NCI-H1417 (cell line): Measurements from ENCODE around the gene NEIL1.

Source experiments
- DNase-seq, 3 experiments: peaks; one replicate each; lab custom pipeline; 2025; lab: John Stamatoyannopoulos, UW

Gene NEIL1

DNA sequence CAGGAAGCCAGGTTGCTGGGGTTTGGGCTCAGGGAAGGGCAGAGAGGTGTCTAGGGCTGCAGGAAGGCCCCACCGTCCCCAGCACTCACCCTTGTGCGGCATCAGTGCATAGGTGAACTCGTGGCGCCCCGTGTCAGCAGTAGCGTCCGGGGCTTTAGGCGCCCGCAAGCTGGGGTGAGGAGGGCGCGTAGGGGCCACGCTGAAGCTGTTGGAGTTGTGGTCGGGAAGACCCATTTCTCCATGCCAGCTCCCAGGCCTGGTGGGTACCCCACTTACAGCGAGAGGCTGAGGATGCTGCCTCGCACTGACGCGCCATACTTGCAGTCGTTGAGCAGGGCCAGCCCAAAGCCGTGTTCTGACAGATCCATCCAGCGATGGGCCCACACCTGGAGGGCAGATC, 9.7 kb downstream of the NEIL1 start:
- no peak for DNase-seq

DNA sequence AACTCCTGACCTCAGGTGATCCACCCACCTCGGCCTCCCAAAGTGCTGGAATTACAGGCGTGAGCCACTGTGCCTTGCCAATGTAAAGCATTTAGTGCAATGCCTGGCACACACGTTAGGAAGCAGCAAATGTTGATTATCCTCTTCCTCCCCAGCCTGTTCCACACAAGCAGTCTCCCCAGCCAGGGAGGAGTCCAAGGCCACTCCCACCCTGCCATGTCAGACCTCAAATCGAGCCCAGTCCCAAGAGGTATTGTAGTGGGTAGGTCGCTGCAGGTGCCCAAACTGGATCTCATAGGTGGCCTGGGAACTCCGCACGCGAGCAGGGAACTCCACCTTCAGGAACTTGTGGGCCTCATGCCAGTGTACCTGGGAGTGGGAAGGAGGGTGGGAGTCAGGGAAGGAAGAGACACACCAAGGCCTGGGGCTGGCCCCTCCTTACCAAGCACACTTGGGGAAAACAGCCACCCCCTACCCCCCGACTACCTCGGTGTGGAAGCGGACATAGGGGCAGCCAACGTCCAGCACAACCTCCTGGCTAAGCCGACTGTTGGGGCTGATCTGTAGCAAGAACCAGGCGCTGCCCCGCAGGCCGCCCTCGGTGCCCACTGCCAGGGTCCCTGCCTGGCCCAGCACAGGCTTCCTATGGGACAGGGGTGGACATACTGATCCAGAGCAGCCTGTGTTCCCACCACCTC, 11.3 kb downstream of the NEIL1 start:
- DNase-seq: no peak

DNA sequence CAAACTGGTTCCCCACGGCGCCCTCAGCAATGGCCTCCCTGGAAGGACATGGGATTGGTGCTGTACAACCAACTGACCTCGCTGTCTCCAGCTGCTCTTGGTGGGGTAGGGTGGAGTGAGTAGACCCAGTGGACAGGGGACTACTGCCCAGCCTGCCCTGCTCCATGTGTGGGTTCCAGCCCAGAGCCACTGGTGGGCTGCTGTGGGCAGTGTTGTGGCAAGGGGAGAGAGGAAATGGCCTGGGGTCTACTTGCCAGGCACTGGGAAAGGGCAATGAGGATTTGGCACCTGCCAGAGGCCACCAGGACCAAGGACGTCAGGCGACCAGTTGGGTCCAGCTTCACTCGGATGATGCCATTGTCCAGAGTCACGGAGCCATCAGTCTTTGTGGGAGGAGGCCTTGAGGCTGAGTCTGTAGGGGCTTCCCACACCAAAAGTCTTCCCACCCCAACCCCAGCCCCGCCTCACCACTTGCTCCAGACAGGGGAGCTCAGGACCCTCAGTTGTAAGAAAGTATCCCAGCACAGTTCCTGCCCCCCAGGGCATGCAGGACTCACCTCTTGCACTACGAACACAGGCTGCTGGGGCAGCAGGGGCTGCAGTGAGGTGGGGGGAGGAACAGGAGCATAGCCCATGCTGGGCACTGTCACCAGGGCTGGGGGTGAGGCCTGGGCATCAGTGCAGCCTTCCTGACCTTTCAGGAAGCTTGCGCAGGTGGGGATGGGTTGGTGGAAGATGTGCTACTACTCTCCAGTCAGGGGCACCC, 12.1 kb downstream of the NEIL1 start:
- DNase-seq: no peak

DNA sequence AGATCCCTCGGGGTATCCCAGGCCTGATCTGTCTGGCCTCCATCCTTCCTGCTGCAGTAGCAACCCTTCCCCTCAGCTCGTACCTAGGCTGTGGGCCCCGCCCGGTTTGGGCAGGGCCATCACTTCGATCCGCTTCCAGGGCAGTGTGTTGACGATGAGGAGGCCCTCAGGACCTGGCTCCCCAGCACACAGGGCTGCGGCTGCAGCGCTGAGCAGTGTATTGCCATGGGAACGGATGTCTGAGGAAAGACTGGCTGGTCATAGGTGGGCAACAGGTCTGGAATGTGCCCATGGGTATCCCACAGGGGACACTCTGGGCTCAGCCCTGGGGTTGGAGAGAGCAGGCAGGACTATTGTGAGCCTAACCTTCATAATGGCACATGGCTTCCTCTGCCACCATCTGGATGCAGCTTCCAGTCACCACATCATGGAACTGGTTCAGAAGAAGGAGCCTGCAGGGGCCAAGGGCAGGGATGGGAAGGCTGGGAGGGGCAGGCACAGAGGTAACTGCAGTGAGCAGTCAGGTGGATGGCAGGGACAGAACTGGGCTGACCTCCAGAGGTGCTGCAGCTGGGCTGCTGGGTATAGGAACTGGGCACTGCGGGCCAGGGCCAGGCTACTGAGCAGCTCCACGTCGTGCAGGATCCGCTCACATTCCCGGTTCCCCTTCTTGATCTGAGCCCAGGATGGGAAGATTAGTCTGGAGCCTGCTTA, 12.9 kb downstream of the NEIL1 start:
- no peak for DNase-seq

DNA sequence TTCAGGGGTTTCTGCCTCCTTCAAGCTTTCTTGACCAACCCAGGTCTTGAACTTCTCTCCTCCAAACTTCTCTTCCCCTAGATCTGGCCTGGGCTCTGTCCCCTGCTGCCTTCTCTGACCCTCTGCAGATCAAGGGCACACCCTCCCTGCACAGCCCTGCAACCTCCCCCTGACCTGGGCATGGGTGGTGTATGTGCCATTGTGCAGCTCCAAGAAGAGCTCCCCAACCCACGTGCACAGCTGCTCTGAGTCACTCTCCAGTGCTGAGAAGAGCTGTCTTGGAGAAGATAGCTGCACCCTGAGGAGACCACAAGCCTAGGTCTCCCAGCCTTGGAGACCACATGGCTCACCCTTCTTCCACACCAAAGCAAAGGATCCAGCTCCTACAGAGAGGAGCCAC, 13.6 kb downstream of the NEIL1 start:
- no peak for DNase-seq

DNA sequence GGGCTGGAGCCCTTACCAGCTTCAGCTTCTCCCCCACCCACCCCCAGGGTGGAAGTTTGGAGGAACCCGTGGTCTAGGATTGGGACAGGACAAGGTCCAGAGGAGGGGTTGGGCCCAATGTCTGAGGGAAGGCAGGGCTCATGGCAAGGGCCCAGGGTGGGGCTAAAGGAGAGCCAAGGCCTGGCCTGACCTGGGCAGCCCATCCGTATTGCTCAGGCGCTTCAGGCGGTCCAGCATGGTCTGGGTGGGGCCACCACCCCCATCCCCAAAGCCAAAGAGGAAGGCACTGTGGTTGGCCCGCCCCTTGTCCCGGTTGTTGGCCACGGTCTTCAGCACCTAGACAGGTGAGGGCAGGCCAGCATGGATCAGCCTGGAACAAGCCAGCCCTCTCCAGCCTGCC, 14.0 kb downstream of the NEIL1 start:
- no peak for DNase-seq

DNA sequence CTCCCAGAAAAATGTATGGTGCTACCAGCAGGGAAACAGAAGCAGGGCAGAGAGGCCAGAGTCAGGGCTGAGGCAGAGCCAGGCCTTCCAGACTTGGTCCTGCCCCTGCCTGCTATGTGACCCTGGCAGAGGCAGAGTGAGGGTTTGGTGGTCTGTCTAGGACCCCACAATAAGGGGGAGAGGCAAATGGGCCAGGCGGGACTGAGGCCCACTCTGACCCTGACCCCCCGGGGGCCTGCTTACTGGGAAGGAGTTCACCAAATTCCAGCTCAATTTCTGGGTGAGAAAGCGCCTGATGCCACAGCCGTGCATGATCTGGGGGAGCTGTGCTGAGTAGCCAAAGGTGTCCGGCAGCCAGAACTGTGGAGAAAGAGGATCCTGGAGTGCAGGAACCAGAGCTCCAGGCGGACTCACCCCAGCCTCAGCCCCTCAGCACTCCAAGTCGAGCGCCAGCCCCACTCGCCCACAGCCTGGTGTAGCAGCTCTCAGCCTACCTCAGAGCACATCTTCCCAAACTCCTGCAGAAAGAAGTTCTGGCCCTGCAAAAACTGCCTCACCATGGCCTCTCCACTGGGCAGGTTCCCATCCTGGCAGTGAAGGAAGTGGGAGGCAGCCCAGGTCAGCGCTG, 14.6 kb downstream of the NEIL1 start:
- no peak for DNase-seq

DNA sequence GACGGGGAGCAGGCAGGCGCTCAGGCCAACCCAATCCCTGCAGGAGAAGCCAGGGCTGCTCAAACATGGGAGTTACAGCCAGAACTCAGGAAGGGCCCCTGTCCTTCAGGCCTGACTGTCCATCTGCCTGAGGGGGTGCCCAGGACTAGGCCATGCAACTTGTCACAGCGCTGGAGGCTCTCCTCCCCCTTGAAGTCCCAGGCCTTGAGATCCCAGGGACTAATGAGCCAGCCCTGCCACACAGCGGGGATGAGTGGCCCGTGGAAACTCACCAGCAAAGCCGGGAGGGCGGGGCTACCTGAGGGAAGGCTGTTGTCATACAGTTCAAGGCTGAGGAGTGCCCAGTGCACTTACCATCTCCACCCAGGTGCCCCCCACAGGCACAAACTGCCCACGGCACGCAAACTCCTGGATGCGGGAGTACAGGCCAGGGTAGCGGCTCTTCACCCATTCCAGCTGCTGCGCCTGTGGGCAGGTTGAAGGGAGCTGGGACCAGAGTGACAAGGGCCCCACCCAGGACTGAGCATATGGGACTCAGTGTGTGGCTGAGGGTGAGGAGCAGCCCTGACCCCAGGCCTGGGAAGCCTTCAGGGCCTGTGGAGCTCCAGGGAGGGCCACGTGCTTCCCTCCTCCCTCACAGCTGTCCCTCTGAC, 15.3 kb downstream of the NEIL1 start:
- no peak for DNase-seq

DNA sequence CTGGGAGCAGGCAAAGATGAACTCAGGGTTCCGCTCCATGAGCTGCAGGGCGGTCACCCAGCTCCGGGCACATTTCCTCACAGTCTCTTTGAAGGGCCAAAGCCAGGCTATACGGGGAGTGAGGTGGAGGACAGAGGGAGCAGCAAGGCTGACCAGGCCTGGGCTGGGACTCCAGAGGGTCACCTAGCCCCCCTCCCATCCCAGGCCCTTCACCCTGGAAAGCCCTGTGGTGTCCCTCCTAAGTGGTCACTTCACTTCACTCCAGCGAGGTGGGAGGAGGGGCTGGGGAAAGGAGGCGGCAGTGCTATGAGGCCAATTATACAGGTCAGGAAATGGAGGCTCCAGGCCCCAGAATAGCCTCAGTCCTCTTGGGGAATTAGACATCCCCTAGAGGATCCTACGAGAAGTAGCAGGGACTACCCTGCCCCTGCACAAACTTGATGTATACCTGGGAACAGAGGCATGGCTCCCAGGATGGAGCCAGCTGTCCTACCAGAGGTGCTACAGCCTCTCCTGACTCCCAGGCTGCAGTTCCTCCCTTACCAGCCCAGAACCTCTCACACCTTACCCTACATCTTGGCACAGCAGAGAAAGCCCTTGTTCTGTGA, 15.9 kb downstream of the NEIL1 start:
- no peak for DNase-seq

DNA sequence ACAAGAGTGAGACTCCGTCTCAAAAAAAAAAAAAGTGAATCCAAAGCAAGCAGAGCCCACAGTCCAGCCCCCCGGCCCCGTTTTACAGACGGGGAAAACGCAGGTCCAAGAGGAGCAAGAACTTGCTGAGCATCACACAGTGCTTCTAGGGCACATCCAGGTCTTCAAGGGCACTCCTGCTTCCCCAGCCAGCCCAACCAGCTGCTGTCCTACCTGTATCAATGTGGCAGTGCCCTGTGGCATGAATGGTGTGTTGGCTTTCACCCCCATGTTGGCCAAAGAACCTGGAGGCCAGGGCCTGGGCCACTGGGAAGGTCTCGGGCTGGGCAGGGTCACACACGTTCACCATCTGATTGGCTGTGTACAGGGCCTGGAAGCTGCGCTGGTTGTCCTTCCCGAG, 16.9 kb downstream of the NEIL1 start:
- no peak for DNase-seq

DNA sequence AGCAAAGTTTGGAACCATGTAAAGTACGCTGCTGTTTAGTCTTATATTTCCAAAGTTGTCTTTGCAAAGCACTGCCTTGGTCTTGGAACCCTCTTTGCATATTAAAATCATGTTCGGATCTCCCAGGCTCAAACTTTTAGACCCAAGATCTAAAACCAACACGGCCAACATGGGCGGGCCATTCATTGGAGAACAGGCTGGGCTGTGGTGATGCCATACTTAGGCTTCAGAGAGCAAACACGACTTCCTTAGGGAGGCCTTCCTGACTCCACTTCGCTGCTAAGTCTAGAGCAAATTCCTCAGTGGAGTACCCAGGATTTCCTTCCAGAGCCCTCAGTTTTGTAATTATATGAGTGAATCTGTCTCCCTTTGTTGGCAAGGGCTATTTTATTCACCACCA, 18.0 kb downstream of the NEIL1 start:
- no peak for DNase-seq

DNA sequence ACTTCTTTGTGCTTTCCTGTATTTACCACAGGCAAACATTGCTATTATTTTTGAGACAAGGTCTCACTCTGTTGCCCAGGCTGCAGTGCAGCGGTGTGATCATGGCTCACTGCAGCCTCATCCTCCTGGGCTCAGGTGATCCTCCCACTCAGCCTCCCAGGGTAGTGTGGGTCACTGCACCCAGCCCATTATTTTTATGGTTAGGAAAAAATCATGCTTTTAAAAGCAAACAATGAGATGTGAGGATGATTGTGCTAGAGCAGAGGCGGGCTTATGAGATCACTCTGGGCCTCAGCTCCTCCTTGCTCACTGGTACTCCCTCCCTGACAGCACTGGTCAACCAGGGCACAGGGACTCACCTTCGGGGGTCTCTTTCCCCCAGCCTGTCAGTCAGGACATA, 19.3 kb downstream of the NEIL1 start:
- DNase-seq: no peak

DNA sequence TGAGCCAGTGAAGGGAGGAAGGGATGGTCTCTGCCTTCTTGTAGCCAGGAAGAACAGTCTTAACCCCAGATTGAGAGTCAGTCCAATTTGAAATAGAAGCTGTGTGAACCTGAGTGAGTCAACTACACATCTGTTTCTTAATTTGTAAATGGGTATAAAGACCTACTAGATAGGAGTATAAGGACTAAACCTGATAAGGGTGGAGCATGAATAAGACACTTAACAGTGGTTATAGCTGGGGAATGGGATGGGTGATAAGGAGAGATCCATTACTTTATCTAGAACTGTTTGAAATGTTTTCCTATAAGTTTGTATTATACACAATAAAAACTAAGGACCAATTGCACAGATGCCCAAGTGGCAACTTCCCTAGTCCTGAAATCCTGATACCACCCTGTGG, 20.2 kb downstream of the NEIL1 start:
- no peak for DNase-seq

DNA sequence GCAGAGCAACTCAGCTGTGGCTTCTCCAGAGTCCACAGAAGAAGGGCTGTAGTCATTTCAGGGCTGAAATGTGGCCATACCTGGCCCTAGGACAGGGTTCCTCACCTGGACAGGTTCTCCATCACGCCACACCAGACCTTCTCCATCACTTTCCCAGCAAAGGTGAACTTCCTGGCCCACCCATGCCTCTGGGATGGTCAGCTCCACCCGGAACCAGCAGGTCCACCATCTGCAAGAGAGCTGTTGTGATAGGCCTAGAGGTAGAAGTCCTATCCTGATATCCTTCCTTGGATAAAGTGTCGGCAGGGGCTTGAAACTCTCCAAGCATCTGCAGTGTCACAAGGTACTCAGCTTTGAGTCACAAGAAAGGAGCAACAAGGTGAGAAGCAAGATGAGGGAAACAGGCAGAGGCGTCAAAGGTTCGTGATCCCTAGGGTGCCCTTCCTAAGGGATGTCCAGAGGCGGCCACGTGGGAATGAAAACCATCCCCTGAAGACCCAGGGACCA, 20.6 kb downstream of the NEIL1 start:
- DNase-seq: no peak

DNA sequence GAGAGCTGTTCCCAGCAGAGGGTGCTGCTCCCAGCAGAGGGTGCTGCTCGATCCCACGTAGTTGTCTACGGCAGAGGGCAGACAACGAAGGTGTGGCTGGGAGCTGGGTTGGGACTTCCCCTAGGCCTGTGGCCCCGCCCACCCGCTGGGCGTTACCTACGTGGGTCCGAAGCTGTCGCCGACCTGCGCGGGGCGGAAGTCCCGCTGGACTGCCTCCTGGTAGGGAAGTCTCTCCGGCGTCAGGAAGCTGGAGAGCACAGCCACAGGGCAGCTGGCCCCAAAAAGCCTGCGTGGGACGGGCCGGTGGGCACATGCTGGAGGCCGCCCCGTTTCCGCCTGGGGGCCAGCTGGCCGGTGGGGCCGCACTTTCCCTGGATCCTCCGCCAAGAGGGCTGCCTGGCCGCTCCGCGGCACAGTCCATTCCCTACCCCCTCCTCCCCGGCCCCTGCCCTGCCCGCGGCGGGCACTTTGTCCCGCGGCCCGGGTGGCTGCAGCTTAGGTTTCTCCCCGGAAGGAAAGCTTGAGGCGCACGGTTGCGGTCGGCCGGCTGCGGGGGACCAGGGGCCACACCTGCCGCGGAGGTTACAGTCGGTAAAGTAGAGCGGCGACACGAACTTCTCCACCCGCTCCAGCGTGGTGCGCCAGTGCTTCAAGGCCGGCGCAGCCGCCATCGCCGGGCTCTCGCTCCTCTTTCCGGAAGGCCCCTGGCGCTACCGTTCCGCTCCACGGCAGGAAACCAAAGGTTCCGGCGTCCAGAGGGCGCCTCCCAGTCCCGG, 21.3 kb downstream of the NEIL1 start, which contains the start of gene MAN2C1:
TSS of gene MAN2C1 (minus strand) at position 695 of the 776 bp plus-strand sequence. CDS start at position 671, 24 bp downstream.
- peak; percentile 91 to 98 (median 97) for DNase-seq

DNA sequence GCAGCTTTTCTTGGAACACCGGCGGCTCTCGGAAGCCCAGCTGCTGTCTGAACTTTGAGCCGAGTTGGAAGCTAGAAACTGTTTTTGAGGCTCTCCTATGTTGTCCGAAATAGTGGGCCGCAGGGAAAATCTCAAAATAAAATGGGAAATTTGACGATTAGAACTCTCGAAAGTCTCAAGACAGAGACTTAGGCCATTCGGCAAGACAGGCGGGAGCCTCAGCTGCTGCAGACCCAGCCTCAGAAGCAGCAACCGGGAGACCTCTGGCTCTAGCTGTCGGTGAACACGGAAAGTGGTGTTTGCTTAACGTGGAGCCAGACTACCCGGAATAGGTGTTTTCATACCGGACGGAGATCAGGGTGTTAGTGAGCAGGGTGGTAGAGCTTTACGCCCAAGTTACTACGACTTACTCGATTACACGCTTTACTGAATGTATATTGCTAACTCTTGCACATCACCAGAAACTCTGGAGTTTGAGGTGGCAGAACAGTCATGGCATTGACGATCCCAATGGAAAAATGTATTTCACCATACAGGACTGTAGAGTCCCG, 21.9 kb downstream of the NEIL1 start:
- no peak for DNase-seq

DNA sequence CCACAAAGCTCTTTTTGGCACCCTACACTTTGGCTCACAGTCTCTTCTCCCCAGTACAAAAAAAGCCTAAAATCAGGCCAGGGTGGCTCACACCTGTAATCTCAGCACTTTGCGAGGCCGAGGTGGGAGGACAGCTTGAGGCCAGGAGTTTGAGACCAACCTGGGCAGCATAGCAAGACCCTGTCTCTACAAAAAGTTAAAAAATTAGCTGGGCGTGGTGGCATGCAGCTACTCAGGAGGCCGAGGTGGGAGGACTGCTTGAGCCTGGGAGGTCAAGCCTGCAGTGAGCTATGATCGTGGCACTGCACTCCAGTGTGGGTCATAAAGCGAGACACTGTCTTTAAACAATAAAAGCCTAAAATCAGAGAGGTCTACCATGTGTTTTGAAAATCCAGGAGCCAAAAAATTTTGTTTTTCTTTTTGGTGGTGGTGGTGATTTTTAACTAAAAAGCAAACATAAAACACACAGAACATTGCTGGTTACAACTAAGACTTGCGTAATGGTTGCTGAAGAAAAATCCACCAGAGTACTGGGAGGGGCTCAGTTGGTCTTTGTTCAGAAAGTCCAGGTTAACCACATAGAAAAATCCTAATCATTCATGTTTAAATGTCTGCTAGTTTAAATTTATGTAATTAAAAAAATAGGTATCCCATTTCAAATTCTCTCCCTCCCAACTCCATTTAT, 23.2 kb downstream of the NEIL1 start:
- DNase-seq: no peak

DNA sequence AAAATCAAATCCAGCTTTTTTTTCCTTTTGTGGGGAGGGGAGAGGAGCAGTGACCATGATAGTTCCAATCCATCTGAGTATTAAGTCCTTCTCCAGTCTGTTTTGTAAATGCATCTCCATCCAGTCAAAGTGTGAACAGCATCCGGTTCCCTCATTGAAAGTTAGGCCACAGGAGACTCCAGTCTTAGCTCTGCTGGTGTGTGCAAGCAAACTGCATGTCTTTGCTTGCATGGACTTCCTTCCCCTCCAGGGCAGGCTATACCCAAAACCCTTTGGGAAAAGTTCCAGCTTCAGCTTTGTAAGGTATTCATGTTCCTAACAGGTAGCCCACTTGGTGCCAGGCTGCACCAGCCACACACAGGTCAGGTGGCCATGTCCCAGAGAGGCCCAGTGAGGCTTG, 24.6 kb downstream of the NEIL1 start:
- no peak for DNase-seq

DNA sequence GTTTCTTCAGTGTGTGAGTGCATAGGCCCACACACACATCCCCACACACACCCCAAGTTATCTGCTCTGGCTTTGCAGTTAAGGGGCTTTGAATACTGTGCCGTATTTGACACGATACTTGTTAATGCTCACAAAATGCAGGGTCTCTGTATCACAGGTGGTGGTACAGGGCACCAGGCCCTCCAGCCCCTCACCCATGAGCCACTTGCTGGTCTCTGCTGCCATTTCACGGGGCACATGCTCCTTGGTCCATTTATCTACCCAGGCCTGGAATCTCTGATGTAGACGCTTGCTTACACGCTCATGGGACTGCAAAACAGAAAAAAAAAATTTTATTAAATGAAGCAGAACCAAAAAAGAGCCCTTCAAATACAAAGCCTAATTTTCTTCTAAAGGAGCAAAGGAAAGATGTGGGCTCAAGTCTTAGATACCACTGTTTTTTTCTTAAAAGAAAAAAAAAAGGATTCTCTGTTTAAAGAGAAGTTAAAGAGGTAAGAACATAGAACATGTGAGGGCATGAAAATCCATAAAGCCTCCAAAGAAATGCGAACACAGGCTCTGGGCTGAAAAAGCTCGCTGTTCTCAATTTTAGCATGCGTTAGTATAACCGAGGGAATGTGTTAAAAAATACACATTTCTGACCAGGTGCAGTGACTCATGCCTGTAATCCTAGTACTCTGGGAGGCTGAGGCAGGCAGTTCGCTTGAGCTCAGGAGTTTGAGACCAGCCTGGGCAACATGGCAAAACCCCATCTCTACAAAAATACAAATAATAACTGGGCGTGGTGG, 25.3 kb downstream of the NEIL1 start:
- DNase-seq: no peak
